HG03520 (cell line): ENCODE results near the gene CEP19.

Experiments
- ATAC-seq: cut with Tn5 transposase; IDR thresholded peaks from one replicate; pipeline ENCODE4 v1.9.1; 2021; ENCODE audit warnings: mild to moderate bottlenecking, moderate library complexity; ENCODE audit not compliant: unreplicated experiment

The CEP19 gene

DNA sequence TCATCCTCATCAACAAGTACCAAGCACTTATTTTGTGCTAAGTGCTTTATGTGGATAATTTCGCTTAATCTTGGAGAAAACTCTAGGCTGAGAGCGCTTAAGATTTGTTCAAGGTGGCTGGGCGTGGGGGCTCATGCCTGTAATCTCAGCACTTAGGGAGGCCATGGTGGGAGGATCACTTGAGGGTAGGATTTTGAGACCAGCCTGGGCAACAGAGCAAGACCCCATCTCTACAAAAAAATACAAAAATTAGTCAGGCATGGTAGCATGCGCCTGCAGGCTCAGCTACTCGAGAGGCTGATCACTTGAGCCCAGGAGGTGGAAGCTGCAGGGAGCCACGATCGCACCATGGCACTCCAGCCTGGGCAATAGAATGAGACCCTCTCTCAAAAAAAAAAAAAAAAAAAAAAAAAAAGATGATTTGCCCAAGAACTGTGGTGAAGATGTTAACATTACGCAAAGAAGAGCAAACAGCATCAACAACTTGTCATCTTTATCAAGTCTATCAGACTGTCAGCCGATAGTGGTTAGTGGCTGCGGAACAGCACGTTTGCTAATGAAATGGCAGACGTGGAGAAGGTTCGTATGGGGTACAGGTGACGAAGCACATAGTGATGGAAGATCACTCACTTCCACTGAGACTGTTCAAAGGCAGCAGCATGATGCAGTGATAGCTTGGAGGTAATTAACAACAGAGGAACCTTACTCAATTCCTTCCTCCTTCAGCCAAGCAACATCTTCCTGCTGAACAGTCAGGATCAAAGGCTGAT, 44.8 kb downstream of the CEP19 start:
- ATAC-seq: no peak

DNA sequence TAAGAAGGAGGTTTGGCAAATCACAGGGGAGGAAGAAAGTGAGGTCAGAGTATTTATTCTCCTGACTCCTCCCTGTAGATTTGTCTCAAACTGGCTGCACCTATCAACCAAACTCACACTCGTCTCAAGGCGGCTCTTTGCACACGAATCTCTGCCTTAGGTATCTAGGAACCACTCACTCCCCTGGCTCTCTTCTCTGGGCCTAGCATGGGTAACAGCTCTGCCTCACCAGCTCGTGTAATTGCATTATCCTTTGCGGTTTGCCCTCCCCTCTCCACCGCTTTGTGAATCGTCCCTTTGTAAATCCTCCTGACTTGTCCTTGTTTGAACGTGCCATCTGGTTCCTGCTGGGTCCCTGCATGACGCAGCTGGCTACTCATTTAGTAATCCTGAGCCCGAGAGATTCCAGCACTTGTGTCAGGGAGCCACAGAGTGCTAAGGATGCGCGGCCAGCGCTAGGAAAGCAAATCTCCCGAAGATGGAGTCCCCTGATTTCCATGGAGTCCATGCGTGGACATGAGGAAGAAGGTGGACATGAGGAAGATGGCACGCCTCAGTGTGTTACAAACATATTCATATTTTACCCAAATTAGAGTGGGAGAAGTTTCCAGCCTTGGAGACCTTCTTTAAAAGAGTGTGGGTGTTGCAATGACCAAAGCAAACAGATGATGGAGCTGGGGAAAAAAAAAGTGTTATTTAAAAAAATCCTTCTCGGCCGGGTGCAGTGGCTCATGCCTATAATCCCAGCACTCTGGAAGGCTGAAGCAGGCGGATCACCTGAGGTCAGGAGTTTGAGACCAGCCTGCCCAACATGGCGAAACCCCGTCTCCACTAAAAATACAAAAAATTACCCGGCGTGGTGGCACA, 45.8 kb downstream of the CEP19 start:
- ATAC-seq: no peak

DNA sequence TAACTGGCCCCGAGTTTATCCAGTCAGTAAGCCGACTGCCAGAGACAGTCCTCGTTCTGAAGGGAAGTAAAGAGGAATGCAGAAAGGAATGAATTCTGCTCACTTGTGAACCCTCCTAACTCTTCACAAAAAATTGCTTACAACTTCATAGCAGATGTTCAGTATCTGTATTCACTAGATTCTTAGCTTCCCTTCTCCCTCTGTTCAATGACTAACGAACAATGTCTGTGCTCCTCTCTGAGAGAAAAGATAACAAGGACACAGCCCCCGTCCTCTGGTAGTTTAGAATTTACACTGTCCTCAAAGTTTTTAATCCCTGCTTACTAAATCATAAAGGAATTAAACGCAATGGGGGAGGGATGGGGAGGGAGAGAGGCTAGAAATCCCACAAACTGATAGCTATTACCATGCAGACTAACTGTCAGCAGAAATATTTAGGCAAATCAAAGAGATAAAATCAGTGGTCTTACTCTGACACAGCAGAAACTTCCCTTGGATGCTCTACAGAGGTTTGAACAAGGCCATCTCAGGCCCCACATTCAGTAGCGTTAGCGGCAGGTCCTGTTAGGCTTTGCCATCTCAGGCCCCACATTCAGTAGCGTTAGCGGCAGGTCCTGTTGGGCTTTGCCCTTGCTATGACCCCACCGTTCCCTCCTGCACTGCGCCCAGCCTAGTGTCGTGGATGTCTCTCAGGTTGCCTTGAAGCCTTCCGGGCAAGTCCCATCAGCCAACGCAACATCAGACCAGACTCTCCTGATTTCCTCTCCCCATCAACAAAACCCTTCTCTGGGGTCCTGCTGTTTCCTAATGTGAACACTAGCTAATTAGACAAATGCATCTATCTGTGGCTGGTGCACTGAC, 49.1 kb downstream of the CEP19 start:
- no peak for ATAC-seq

DNA sequence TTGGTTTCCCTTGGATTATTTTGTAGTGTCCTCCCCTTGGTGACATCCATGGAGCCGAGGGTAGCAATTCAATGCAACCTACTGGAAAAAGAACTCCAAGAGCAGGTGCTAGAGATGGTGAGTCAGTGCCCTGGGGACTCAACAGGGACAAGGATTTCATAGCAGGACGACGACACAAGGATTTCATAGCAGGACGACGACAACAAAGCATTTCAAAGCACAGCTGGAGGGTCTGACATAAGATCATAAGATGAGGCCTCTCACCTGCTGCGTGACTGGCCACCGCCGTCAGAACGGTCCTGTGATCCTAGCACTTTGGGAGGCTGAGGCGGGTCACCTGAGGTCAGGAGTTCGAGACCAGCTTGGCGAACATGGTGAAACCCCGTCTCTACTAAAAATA, 50.0 kb downstream of the CEP19 start:
- ATAC-seq: no peak

DNA sequence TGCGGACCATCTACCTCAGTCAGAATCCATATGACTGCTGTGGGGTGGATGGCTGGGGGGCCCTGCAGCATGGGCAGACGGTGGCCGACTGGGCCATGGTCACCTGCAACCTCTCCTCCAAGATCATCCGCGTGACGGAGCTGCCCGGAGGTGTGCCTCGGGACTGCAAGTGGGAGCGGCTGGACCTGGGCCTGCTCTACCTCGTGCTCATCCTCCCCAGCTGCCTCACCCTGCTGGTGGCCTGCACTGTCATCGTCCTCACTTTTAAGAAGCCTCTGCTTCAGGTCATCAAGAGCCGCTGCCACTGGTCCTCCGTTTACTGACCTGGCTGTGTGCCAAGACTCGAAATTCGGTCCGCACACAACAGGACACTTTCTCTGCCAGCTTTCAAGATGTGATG, 50.6 kb downstream of the CEP19 start:
- no peak for ATAC-seq

DNA sequence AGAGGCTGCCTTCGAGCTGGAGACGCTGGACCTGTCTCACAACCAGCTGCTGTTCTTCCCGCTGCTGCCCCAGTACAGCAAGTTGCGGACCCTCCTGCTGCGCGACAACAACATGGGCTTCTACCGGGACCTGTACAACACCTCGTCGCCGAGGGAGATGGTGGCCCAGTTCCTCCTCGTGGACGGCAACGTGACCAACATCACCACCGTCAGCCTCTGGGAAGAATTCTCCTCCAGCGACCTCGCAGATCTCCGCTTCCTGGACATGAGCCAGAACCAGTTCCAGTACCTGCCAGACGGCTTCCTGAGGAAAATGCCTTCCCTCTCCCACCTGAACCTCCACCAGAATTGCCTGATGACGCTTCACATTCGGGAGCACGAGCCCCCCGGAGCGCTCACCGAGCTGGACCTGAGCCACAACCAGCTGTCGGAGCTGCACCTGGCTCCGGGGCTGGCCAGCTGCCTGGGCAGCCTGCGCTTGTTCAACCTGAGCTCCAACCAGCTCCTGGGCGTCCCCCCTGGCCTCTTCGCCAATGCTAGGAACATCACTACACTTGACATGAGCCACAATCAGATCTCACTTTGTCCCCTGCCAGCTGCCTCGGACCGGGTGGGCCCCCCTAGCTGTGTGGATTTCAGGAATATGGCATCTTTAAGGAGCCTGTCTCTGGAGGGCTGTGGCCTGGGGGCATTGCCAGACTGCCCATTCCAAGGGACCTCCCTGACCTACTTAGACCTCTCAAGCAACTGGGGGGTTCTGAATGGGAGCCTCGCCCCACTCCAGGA, 51.5 kb downstream of the CEP19 start:
- ATAC-seq: no peak

DNA sequence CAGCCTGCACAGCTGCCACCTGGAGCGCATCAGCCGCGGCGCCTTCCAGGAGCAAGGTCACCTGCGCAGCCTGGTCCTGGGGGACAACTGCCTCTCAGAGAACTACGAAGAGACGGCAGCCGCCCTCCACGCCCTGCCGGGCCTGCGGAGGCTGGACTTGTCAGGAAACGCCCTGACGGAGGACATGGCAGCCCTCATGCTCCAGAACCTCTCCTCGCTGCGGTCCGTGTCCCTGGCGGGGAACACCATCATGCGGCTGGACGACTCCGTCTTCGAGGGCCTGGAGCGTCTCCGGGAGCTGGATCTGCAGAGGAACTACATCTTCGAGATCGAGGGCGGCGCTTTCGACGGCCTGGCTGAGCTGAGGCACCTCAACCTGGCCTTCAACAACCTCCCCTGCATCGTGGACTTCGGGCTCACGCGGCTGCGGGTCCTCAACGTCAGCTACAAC, 52.1 kb downstream of the CEP19 start:
- no peak for ATAC-seq
